HUDEP-2 (cell line): ENCODE data around the gene BANK1.
"Not testable (repeated sequence)": the region's sequence is repeated elsewhere in the genome, so short reads cannot be mapped to it uniquely, and the experiment has no call there.

Experiments used
- DNase-seq, 76 experiments: peaks; one replicate each; lab custom pipeline; 2025; ENCODE audit not compliant: unreplicated experiment in 76 of 76; lab: John Stamatoyannopoulos, UW

The BANK1 gene

GRCh38 chr4:101870874-101871273 lies 80.3 kb downstream of the BANK1 start:
- no peak for DNase-seq

- DNase-seq: no peak
These were observed 81.6 kb downstream of the BANK1 start for GRCh38 chr4:101871962-101872676.

GRCh38 chr4:101885574-101885973 lies 95.0 kb downstream of the BANK1 start:
- DNase-seq: no peak

GRCh38 chr4:101886826-101887225 lies 96.3 kb downstream of the BANK1 start:
- DNase-seq: no peak

- DNase-seq: no peak
These were observed 97.9 kb downstream of the BANK1 start for GRCh38 chr4:101888472-101888871.

- DNase-seq: not testable (repeated sequence)
These were observed 115.0 kb downstream of the BANK1 start for GRCh38 chr4:101905527-101905926.

- peak in 1 of 76 experiments; percentile 0 for DNase-seq
These were observed 120.3 kb downstream of the BANK1 start for GRCh38 chr4:101910786-101911373.

- DNase-seq: no peak
These were observed 121.1 kb downstream of the BANK1 start for GRCh38 chr4:101911616-101912015.

GRCh38 chr4:101914761-101915160 lies 124.2 kb downstream of the BANK1 start:
- no peak for DNase-seq

GRCh38 chr4:101919373-101919977 lies 128.9 kb downstream of the BANK1 start:
- no peak for DNase-seq

- DNase-seq: no peak
These were observed 130.8 kb downstream of the BANK1 start for GRCh38 chr4:101921370-101921769.

GRCh38 chr4:101931619-101932018 lies 141.1 kb downstream of the BANK1 start:
- DNase-seq: no peak

GRCh38 chr4:101933855-101934254 lies 143.3 kb downstream of the BANK1 start:
- no peak for DNase-seq

- DNase-seq: no peak
These were observed 148.3 kb downstream of the BANK1 start for GRCh38 chr4:101938836-101939235.

- DNase-seq: no peak
These were observed 151.4 kb downstream of the BANK1 start for GRCh38 chr4:101941816-101942358.

GRCh38 chr4:101942891-101943290 lies 152.4 kb downstream of the BANK1 start:
- DNase-seq: no peak

GRCh38 chr4:101944649-101945048 lies 154.1 kb downstream of the BANK1 start:
- DNase-seq: no peak

GRCh38 chr4:101948055-101948454 lies 157.5 kb downstream of the BANK1 start:
- DNase-seq: no peak

GRCh38 chr4:101948951-101949350 lies 158.4 kb downstream of the BANK1 start:
- DNase-seq: no peak

GRCh38 chr4:101950258-101950979 lies 159.9 kb downstream of the BANK1 start:
- no peak for DNase-seq

GRCh38 chr4:101952985-101953384 lies 162.5 kb downstream of the BANK1 start:
- DNase-seq: no peak
